ENCODE results near the gene KCNK5. TPM values are rescaled to one million over a fixed set of nuclear protein-coding genes. Genes with fewer than 3 reads are reported as not detected.

KCNK5 gene
- total RNA-seq, 1 donor from 2014 or later = 10.9 TPM

DNA sequence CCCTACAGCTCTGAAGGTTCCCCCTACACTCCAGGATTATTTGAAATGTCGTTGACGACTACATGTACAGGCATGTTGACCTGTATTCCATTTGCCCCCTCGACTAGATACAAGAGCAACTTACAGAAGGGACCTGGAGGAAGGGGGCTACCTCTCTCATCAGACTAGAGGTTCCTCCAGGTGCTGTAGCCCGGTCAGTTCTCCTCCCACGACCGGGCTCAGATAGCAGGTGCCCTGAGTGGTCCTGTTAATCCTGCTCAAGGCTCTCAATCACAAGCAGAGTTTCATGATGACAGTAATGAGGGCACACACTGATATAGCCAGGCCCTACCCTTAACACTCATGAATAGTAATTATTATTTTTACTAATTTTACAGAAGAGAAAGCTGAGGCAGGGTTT, 36.5 kb downstream of the KCNK5 start:
- intact Hi-C loops (cut with DNase I) = no loop called here
- Histone ChIP-seq H3K27me3 (ENCODE audit: low read depth) (no peaks in the 10 kb centered on the region), H3K36me3 (peaks cover 32% of the 10 kb centered on the region), H3K9me3 (no peaks in the 10 kb centered on the region), H3K4me1 (peaks cover 12% of the 10 kb centered on the region), H3K27ac (no peak overlapping the region), H3K4me3 (no peak overlapping the region)
- TF ChIP-seq, protein P1, sequence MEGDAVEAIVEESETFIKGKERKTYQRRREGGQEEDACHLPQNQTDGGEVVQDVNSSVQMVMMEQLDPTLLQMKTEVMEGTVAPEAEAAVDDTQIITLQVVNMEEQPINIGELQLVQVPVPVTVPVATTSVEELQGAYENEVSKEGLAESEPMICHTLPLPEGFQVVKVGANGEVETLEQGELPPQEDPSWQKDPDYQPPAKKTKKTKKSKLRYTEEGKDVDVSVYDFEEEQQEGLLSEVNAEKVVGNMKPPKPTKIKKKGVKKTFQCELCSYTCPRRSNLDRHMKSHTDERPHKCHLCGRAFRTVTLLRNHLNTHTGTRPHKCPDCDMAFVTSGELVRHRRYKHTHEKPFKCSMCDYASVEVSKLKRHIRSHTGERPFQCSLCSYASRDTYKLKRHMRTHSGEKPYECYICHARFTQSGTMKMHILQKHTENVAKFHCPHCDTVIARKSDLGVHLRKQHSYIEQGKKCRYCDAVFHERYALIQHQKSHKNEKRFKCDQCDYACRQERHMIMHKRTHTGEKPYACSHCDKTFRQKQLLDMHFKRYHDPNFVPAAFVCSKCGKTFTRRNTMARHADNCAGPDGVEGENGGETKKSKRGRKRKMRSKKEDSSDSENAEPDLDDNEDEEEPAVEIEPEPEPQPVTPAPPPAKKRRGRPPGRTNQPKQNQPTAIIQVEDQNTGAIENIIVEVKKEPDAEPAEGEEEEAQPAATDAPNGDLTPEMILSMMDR (IDR thresholded peaks at IDR 0.05) = no peak
- ATAC-seq = no peak
- DNase-seq = no peak

DNA sequence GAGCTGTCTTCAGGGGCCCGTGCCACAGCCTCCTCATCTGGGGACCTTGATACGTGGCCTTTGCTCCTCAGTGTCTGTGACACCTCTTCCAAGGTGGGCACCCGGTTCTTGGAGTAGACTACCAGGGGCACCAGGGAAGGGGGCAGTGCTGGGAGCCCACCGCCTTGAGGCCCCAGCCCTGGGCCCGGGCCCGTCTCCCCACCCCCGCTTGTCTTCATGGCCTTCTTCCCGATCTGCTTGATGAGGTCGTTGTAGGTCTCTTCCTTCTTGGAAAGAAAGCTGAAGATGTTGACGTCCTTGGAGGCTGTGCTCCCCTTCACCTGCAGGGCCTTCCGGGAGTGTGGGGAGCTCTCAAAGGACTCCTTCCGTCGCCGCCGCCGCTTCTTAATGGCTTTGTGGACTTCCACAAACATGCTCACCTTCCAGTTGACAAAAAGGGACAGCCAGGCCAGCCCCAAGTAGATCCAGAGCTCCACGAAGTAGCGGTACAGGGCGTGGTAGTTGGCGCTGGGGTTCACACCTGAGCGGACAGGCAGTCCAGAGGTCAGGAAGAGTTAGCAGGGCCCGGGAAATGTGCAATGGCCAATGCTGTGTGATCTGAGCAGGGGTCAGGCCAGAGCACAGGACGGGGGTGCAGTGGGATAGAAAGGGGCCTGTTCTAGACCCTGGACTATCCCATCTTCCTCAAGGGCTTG, 37.9 kb downstream of the KCNK5 start:
- Histone ChIP-seq H3K27ac (no peak overlapping the region), H3K27me3 (ENCODE audit: low read depth) (no peaks in the 10 kb centered on the region), H3K36me3 (peaks cover 32% of the 10 kb centered on the region), H3K9me3 (no peaks in the 10 kb centered on the region), H3K4me1 (peaks cover 12% of the 10 kb centered on the region), H3K4me3 (no peak overlapping the region)
- TF ChIP-seq, protein P1 (IDR thresholded peaks at IDR 0.05) = no peak
- intact Hi-C loops (cut with DNase I) = no loop called here
- DNase-seq (no peak), ATAC-seq (no peak)

DNA sequence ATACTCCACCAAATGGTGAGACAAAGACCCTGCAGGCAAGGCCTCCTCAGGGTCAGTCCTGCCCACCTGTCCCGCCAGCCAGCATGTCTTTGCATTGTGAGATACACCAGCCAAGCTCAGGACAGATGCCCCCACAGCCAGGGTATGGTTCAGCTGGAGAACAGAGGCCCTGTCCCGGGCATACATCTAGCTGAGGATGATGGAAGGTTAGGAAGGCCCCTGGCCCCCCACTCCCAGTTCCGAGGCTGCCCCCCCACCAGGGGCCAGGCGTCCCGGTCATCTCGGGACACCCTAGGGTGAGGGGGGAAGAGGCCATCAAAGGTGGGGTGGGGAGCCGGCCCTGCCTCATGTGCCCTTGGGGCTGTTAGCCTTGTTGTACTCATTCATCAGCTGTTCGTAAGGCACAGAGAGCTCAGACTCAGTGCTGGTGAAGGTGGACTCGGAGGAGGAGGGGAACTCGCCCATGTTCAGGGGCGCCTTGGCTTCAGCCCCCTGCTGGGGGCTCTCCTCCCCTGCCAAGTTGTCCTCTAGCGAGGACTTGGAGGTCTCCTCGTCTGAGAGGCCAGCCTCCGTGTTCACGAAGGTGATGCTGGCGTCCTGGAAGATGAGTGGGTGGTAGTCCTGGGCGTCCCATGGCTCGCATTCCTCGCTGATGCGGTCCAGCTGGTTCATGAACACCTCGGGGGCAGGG, 38.6 kb downstream of the KCNK5 start:
- intact Hi-C loops (cut with DNase I) = no loop called here
- H3K27ac ChIP-seq = no peak overlapping the region
- no peaks in the 10 kb centered on the region for H3K27me3 ChIP-seq (ENCODE audit: low read depth)
- H3K4me1 ChIP-seq = peaks cover 12% of the 10 kb centered on the region
- no peak for DNase-seq
- TF ChIP-seq, protein P1 (IDR thresholded peaks at IDR 0.05) = no peak
- H3K9me3 ChIP-seq = no peaks in the 10 kb centered on the region
- H3K4me3 ChIP-seq = no peak overlapping the region
- no peak for ATAC-seq
- peaks cover 32% of the 10 kb centered on the region for H3K36me3 ChIP-seq

DNA sequence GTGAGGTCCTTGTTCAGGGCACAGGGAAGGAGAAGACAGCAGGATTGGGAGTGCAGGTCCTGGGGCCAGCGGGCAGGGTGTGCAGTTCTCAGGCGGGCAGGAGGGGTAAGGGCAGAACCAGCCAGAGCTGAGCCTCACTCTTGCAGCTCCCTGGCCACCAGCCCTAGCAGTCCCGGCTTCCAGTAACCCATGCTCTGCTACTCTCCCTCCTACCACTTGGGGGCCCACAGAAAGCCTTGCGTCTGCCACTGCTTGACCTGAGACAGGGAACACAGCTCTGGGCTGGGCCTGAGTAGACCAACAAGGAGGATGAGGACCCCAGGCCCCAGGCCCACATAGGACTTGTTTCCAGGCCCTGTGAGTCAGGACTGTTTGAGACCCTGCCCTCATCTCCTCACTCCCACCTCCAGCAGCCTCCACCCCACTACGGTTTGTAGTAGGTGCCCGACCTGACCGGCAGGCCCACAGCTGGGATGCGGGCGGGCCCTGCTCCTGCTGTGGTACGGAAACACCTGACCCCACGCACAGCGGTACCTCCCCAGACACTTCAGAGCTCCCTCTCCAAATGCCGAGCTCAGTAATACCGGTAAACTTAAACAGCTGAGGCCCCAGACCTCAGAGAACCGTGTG, 39.2 kb downstream of the KCNK5 start:
- Histone ChIP-seq H3K27me3 (ENCODE audit: low read depth) (no peaks in the 10 kb centered on the region), H3K4me1 (peaks cover 12% of the 10 kb centered on the region), H3K36me3 (peaks cover 27% of the 10 kb centered on the region), H3K27ac (no peak overlapping the region), H3K4me3 (no peak overlapping the region), H3K9me3 (no peaks in the 10 kb centered on the region)
- TF ChIP-seq, protein P1 (IDR thresholded peaks at IDR 0.05) = peak; percentile 53
- ATAC-seq (peak; percentile 76 to 77), DNase-seq (peak; percentile 70)
- intact Hi-C loops (cut with DNase I) = no loop called here

DNA sequence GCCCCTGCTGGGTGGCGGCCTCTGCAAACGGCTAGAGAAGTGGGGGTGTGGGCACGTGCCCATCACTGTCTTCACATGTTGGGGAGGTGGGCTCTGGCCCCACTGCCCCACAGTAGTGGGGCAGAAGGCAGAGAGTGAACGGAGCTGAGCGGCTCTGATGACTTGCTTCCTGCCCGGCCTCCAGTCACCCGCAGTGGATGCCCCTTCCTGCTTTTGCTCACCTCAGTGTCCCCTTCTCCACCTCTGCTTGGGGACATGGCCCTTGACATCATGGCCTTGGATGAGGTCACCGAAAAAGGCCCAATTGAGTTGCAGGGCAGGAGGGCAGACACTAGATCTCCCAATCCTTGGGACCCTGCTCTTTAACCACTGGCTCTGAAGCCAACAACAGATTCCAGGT, 40.1 kb downstream of the KCNK5 start:
- peaks cover 12% of the 10 kb centered on the region for H3K4me1 ChIP-seq
- TF ChIP-seq, protein P1 (IDR thresholded peaks at IDR 0.05) = no peak
- no peak overlapping the region for H3K27ac ChIP-seq
- ATAC-seq (no peak), DNase-seq (no peak)
- intact Hi-C loops (cut with DNase I) = no loop called here
- no peaks in the 10 kb centered on the region for H3K27me3 ChIP-seq (ENCODE audit: low read depth)
- no peak overlapping the region for H3K4me3 ChIP-seq
- peaks cover 18% of the 10 kb centered on the region for H3K36me3 ChIP-seq
- H3K9me3 ChIP-seq = no peaks in the 10 kb centered on the region

Data from lower lobe of right lung (tissue), 2 donors.